OCI-LY7 (cell line): ENCODE data around the gene USP31.

ENCODE experiments used
- EZH2phosphoT487 ChIP-seq: fragments of 200-600 bp; sonication (generic); IDR thresholded peaks from 2 replicates; pipeline ENCODE4 v1.6.1; 2018; ENCODE audit warnings: low read depth, borderline replicate concordance, mild to moderate bottlenecking, mixed run types, antibody characterized with exemption, low read length, moderate library complexity, mixed read lengths
- TF ChIP-seq, protein P1 (sequence below): fragments of 200-600 bp; sonication (generic); conservative IDR thresholded peaks from 2 replicates; pipeline ENCODE4 v1.5.1; 2014; ENCODE audit warnings: mild to moderate bottlenecking, antibody characterized with exemption, low read length, moderate library complexity, mixed read lengths

DNA sequence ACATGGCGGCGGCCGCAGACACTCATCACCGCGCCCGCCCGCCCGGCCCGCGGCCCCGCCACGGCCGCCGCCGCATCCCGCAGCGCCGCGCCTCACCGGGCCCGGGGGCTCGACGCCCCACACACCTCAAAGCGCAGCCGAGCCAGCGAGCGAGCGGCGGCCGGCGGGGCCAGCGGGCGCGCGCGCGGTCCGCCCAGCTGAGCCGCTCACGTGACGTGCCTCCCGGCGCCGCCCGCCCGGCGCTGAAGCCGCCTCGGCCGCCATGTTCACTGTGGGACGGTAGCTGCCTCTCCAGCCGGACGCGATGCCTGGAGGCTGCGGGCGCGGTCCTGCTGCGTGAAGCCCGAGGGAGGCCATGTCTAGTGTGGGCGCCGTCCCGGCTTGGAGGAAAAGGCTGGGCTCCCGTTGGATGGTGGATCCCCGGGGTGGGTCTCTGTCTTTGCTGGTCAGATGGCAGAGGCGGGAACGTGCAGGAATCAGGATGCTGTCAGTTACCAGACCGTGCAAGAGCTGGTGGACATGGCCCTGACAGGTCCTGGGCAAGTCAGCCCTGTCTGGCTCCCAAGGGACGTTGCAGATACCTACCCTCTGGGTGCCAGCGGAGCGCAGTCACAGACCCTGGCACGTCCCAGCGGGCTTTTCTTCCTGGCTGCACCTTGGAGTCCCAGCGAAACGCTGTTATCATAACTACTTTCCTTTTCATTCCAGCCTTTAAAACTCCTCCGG is at the start of gene USP31:
- TF ChIP-seq, protein P1, sequence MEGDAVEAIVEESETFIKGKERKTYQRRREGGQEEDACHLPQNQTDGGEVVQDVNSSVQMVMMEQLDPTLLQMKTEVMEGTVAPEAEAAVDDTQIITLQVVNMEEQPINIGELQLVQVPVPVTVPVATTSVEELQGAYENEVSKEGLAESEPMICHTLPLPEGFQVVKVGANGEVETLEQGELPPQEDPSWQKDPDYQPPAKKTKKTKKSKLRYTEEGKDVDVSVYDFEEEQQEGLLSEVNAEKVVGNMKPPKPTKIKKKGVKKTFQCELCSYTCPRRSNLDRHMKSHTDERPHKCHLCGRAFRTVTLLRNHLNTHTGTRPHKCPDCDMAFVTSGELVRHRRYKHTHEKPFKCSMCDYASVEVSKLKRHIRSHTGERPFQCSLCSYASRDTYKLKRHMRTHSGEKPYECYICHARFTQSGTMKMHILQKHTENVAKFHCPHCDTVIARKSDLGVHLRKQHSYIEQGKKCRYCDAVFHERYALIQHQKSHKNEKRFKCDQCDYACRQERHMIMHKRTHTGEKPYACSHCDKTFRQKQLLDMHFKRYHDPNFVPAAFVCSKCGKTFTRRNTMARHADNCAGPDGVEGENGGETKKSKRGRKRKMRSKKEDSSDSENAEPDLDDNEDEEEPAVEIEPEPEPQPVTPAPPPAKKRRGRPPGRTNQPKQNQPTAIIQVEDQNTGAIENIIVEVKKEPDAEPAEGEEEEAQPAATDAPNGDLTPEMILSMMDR, result no peak
- TF ChIP-seq EZH2phosphoT487, result no peak
